DOHH2 (cell line): ENCODE data around the gene GAPT.

Source experiments
- CTCF ChIP-seq: fragments of 200-600 bp; sonication (generic); IDR thresholded peaks from one replicate; pipeline ENCODE4 v1.5.1; 2014; ENCODE audit warnings: antibody characterized with exemption, mild to moderate bottlenecking, low read depth, low read length; ENCODE audit not compliant: poor library complexity, severe bottlenecking
- EZH2phosphoT487 ChIP-seq: fragments of 200-600 bp; sonication (generic); IDR thresholded peaks from 2 replicates; pipeline ENCODE4 v1.6.1; 2017; ENCODE audit warnings: borderline replicate concordance, mild to moderate bottlenecking, antibody characterized with exemption, low read length, moderate library complexity, mixed read lengths

GRCh38 chr5:58545912-58546311, 54.7 kb downstream of the GAPT start:
- no peak for TF ChIP-seq CTCF
- TF ChIP-seq EZH2phosphoT487, result no peak
